ENCODE measurements around the gene TRIM29. TPM values are rescaled to one million over a fixed set of nuclear protein-coding genes. Genes with fewer than 3 reads are reported as not detected.

The TRIM29 gene
- total RNA-seq, 1 donor from 2014 or later: not detected

DNA sequence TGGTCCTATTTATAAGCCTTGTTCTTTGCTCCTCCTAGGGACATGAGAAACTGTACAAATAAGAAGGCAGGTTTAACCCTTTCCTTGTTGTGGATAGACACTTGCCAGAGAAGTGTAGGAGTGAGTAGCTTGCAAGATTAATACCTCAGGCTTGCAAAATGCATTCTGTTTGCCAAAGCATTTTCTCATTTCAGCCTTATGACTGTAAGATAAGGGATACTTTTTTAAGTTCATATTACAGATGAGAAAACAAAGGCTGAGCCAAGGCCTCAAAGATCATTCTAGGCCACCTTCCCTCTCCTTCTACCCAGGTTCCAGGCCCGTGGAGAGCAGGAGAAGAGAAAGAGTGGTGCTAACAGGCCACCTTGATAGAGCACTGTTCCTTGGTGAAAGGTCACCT is 46.8 kb downstream of the TRIM29 start:
- peaks cover 22% of the 10 kb centered on the region for H3K27me3 Mint-ChIP-seq (ENCODE audit: unreplicated experiment)
- TF ChIP-seq, protein P1, sequence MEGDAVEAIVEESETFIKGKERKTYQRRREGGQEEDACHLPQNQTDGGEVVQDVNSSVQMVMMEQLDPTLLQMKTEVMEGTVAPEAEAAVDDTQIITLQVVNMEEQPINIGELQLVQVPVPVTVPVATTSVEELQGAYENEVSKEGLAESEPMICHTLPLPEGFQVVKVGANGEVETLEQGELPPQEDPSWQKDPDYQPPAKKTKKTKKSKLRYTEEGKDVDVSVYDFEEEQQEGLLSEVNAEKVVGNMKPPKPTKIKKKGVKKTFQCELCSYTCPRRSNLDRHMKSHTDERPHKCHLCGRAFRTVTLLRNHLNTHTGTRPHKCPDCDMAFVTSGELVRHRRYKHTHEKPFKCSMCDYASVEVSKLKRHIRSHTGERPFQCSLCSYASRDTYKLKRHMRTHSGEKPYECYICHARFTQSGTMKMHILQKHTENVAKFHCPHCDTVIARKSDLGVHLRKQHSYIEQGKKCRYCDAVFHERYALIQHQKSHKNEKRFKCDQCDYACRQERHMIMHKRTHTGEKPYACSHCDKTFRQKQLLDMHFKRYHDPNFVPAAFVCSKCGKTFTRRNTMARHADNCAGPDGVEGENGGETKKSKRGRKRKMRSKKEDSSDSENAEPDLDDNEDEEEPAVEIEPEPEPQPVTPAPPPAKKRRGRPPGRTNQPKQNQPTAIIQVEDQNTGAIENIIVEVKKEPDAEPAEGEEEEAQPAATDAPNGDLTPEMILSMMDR (IDR thresholded peaks at IDR 0.05): no peak
- no peak overlapping the region for H3K27ac Mint-ChIP-seq (ENCODE audit: unreplicated experiment)
- DNase-seq (ENCODE audit: extremely low spot score, unreplicated experiment): no peak
- H3K9me3 Mint-ChIP-seq (ENCODE audit: unreplicated experiment): no peaks in the 10 kb centered on the region
- no peaks in the 10 kb centered on the region for H3K4me1 Mint-ChIP-seq (ENCODE audit: unreplicated experiment)
- no peaks in the 10 kb centered on the region for H3K36me3 Mint-ChIP-seq (ENCODE audit: unreplicated experiment)
- no peak overlapping the region for H3K4me3 Mint-ChIP-seq (ENCODE audit: unreplicated experiment)

DNA sequence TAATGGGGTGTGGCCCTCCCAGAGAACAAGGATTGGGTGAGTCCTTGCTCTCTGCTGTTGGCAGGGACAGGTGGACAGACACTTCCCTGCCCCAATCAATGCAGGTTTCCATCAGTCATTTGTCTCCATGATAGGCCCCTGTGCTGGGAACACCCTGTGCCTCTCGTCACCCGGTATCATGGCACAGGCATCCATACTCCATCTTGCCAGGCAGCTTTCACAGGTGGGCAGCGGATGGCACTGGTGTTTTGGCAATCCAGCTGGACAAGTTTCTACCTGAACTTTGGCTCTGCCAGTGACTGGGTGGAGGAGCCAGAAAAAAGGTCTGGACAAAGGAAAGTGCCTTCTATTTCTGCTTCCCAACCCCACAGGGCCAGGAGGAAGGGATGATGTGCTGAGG is 47.5 kb downstream of the TRIM29 start:
- no peaks in the 10 kb centered on the region for H3K4me1 Mint-ChIP-seq (ENCODE audit: unreplicated experiment)
- TF ChIP-seq, protein P1 (IDR thresholded peaks at IDR 0.05): no peak
- no peak overlapping the region for H3K27ac Mint-ChIP-seq (ENCODE audit: unreplicated experiment)
- no peaks in the 10 kb centered on the region for H3K9me3 Mint-ChIP-seq (ENCODE audit: unreplicated experiment)
- H3K36me3 Mint-ChIP-seq (ENCODE audit: unreplicated experiment): no peaks in the 10 kb centered on the region
- H3K4me3 Mint-ChIP-seq (ENCODE audit: unreplicated experiment): no peak overlapping the region
- DNase-seq (ENCODE audit: extremely low spot score, unreplicated experiment): no peak
- H3K27me3 Mint-ChIP-seq (ENCODE audit: unreplicated experiment): peaks cover 16% of the 10 kb centered on the region

DNA sequence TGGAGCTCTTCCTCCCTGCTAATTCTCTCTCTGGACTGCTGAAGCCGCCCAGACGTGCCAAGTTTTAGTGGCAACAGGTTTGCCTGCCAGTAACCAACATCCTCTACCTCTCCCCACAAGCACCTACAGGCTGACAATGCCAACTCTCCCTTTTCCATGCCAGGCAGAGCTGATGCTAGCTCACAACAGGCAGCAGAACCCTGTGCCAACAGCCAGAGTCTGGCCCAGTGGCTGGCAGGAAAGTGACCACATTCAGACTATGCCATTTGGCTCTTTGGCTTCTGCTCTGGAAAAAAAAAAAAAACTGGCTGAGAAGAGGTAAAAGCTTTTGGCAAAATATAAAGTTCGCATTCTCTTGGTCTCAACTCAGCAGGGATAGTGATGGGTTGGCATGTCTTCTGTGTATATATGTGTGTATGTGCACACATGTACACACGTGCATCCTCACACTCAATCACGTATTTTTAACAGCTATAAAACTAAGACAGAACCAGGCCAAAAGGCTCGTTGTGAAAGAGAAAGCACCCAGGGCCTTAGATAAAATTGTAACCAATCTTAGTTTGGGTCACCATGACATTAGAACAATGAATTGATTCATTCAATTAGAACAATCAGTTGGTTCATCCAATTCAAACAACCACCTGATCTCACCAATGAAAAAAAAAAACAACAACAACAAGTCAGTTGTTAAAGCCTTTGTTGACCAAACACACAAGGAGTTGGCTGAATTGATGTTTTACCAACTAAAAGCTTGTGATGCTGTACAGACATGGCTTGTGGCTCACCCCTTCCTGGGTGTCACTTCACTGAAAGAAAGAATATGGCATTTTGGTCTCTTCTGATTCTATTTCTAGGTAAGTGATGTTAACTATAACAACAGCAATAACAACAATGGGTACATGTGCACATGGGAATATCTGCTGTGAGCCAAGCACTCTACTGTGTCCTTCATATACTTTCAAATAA is 48.6 kb downstream of the TRIM29 start:
- TF ChIP-seq, protein P1 (IDR thresholded peaks at IDR 0.05): no peak
- H3K36me3 Mint-ChIP-seq (ENCODE audit: unreplicated experiment): no peaks in the 10 kb centered on the region
- H3K9me3 Mint-ChIP-seq (ENCODE audit: unreplicated experiment): no peaks in the 10 kb centered on the region
- peaks cover 9% of the 10 kb centered on the region for H3K27me3 Mint-ChIP-seq (ENCODE audit: unreplicated experiment)
- no peak overlapping the region for H3K4me3 Mint-ChIP-seq (ENCODE audit: unreplicated experiment)
- no peaks in the 10 kb centered on the region for H3K4me1 Mint-ChIP-seq (ENCODE audit: unreplicated experiment)
- DNase-seq (ENCODE audit: extremely low spot score, unreplicated experiment): no peak
- H3K27ac Mint-ChIP-seq (ENCODE audit: unreplicated experiment): no peak overlapping the region

DNA sequence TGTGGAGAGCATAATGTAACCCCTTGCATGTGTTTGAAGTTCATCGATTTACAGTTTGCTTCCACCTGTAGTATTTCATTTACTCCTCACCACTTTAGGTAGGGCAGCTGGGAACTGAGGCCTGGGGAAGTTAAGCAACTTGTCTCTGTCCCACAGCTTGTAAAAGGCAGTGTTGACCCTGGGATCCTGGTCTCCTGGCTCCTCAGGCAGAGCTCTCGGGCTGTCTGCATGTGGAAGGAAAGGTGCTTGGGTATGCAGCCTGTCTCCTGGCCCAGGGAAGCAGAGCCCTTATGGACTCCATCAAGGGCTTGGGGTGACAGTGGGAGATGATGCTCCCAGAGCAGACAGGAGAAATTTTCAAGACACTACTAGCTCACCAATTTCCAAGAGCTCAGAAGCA is 49.9 kb downstream of the TRIM29 start:
- H3K27ac Mint-ChIP-seq (ENCODE audit: unreplicated experiment): no peak overlapping the region
- no peaks in the 10 kb centered on the region for H3K4me1 Mint-ChIP-seq (ENCODE audit: unreplicated experiment)
- no peak for DNase-seq (ENCODE audit: extremely low spot score, unreplicated experiment)
- TF ChIP-seq, protein P1 (IDR thresholded peaks at IDR 0.05): no peak
- H3K36me3 Mint-ChIP-seq (ENCODE audit: unreplicated experiment): no peaks in the 10 kb centered on the region
- H3K9me3 Mint-ChIP-seq (ENCODE audit: unreplicated experiment): no peaks in the 10 kb centered on the region
- H3K27me3 Mint-ChIP-seq (ENCODE audit: unreplicated experiment): peaks cover 9% of the 10 kb centered on the region
- H3K4me3 Mint-ChIP-seq (ENCODE audit: unreplicated experiment): no peak overlapping the region

DNA sequence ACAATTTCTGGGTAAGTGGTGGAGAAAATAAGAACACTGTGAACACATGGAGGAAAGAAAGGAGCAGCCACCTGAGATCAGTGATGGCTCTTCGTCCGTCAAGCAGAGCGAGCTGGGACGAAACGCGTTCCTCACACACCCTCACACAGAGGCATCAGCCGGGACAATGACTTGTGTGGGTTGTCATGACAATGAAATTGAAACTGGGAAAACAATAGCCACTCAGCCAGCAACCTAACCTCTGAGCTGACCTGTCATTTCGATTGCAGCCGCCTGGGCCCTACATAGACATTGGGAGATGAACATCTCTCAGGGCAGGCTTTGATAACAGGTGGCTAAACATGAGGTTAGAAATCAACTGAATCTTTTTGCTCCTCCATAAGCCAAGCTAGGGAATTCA is 51.3 kb downstream of the TRIM29 start:
- TF ChIP-seq, protein P1 (IDR thresholded peaks at IDR 0.05): no peak
- Mint-ChIP-seq H3K27me3 (ENCODE audit: unreplicated experiment) (peaks cover 4% of the 10 kb centered on the region), H3K27ac (ENCODE audit: unreplicated experiment) (no peak overlapping the region), H3K4me3 (ENCODE audit: unreplicated experiment) (no peak overlapping the region), H3K4me1 (ENCODE audit: unreplicated experiment) (no peaks in the 10 kb centered on the region), H3K9me3 (ENCODE audit: unreplicated experiment) (no peaks in the 10 kb centered on the region), H3K36me3 (ENCODE audit: unreplicated experiment) (no peaks in the 10 kb centered on the region)
- DNase-seq (ENCODE audit: extremely low spot score, unreplicated experiment): no peak

Measured in osteocyte (in vitro differentiated cells).